Dedifferentiated amniotic fluid mesenchymal stem cell (primary cell): ENCODE measurements around the gene CHAC1.
A peak's percentile ranks its signal among the peaks of the same experiment; 100 is the strongest.

Source experiments
- DNase-seq: peaks from one replicate; pipeline ENCODE4 v3.0.0-alpha.2; 2016; ENCODE audit errors: extremely low spot score

CHAC1 gene

GRCh38 chr15:40923551-40923950, 29.7 kb upstream of the CHAC1 start:
- DNase-seq, result no peak

GRCh38 chr15:40925495-40925862, 27.8 kb upstream of the CHAC1 start:
- no peak for DNase-seq

- DNase-seq, result no peak
Observed at GRCh38 chr15:40925863-40926658, 27.2 kb upstream of the CHAC1 start.

GRCh38 chr15:40926659-40927494, 26.4 kb upstream of the CHAC1 start:
- DNase-seq, result no peak

GRCh38 chr15:40927495-40927872, 25.8 kb upstream of the CHAC1 start:
- DNase-seq, result no peak

GRCh38 chr15:40927873-40928806, 25.1 kb upstream of the CHAC1 start:
- DNase-seq, result no peak

- no peak for DNase-seq
Observed at GRCh38 chr15:40928821-40929659, 24.2 kb upstream of the CHAC1 start, which contains the start of gene DLL4. TSS of gene DLL4 (plus strand) at chr15:40929340. CDS start at chr15:40929669, 329 bp downstream.

- DNase-seq, result peak; percentile 33
Observed at GRCh38 chr15:40929660-40930429, 23.4 kb upstream of the CHAC1 start.

GRCh38 chr15:40930430-40931299, 22.6 kb upstream of the CHAC1 start:
- no peak for DNase-seq

GRCh38 chr15:40931300-40932142, 21.8 kb upstream of the CHAC1 start:
- DNase-seq, result no peak

GRCh38 chr15:40932156-40932555, 21.1 kb upstream of the CHAC1 start:
- DNase-seq, result no peak

GRCh38 chr15:40932649-40933516, 20.4 kb upstream of the CHAC1 start:
- no peak for DNase-seq

- DNase-seq, result no peak
Observed at GRCh38 chr15:40933517-40933902, 19.8 kb upstream of the CHAC1 start.

GRCh38 chr15:40934457-40934856, 18.8 kb upstream of the CHAC1 start:
- no peak for DNase-seq

GRCh38 chr15:40936234-40936708, 17.0 kb upstream of the CHAC1 start:
- no peak for DNase-seq

GRCh38 chr15:40936709-40937666, 16.3 kb upstream of the CHAC1 start:
- no peak for DNase-seq
